Adrenal gland (tissue), 12 donors: ENCODE measurements around the gene NRAP. TPM values are rescaled to one million over a fixed set of nuclear protein-coding genes. Genes with fewer than 3 reads are reported as not detected.

Experiments used
- DNase-seq, 7 donors: peaks; one replicate each; pipeline ENCODE4 v3.0.0-alpha.2; 2019 to 2020
- H3K27ac ChIP-seq, 5 donors: fragments of 200-600 bp; sonication (generic) in 4 of 5; 1 replicate in 3 of 5; 2 replicates in 2 of 5; pipeline versions ENCODE4 v1.5.1 to v1.8.0; 2016 to 2020; ENCODE audit warnings: mild to moderate bottlenecking in 1 of 5
- H3K27me3 ChIP-seq: fragments of 200-600 bp; 2 replicates; pipeline ENCODE4 v1.8.0; 2021
- H3K36me3 ChIP-seq, 2 donors: fragments of 200-600 bp; replicated peaks in 1 of 2; 1 replicate in 1 of 2; 2 replicates in 1 of 2; pipeline versions ENCODE4 v1.5.1 to v1.8.0; 2018 to 2022
- H3K4me1 ChIP-seq, 2 donors: fragments of 200-600 bp; replicated peaks in 1 of 2; 1 replicate in 1 of 2; 2 replicates in 1 of 2; pipeline versions ENCODE4 v1.5.1 to v1.8.0; 2018 to 2021
- H3K4me3 ChIP-seq, 4 donors: fragments of 200-600 bp; sonication (generic) in 3 of 4; one replicate each; pipeline ENCODE4 v1.5.1; 2016 to 2018
- H3K9me3 ChIP-seq, 3 donors: fragments of 200-600 bp; sonication (generic) in 1 of 3; replicated peaks in 1 of 3; 1 replicate in 2 of 3; 2 replicates in 1 of 3; pipeline versions ENCODE4 v1.5.1 to v1.8.0; 2016 to 2021
- POLR2A ChIP-seq, 2 donors: fragments of 450-650 bp; IDR thresholded peaks; one replicate each; pipeline ENCODE4 v1.6.1; 2017; ENCODE audit warnings: antibody characterized with exemption in 2 of 2, mild to moderate bottlenecking in 2 of 2, moderate library complexity in 1 of 2
- WGBS, 4 donors: extraction: QIAGEN DNeasy Blood & Tissue Kit in 2 of 4; methylation state at CpG; one replicate each; pipeline versions ENCODE4 v1.1.5 to v1.1.7; 2013 to 2017; 5-methylcytosine and 5-hydroxymethylcytosine counted together
- intact Hi-C, 2 donors: fragments of 100-400 bp; cut with DNase I; formaldehyde crosslinking; loops; one replicate each; pipeline versions ENCODE4 v1.14.1 to v1.15.0; 2022 to 2023
- polyA plus RNA-seq, 3 donors: library from polyadenylated mRNA; stranded (reverse); fragments of 200-250 nt in 2 of 3; fragments of 350-450 nt in 1 of 3; fragmentation: Illumina TruSeq in 1 of 3; extraction: RNeasy Lipid Tissue Mini Kit (QIAGEN cat#74804) in 1 of 3; gene quantifications; one replicate each; pipeline ENCODE4 v1.2.3, GENCODE V29; 2013 to 2014
- total RNA-seq, 9 donors: library from RNA; depleted of rRNA in 4 of 9; stranded (reverse); fragments of >200 nt in 4 of 9; fragments of 120-200 nt in 1 of 9; fragmentation: NEBNext Ultra II Directional in 1 of 9; extraction: Animal tissue kit (Norgen Biotek cat#: 25700) in 1 of 9; gene quantifications; one replicate each; pipeline versions ENCODE4 v1.1.0 to v1.2.4, GENCODE V29; 2013 to 2023
- TF ChIP-seq, protein P1 (sequence below), 6 experiments: fragments of 450-650 bp in 4 of 6; fragments of 200-600 bp in 2 of 6; sonication (generic) in 1 of 6; IDR thresholded peaks; 1 replicate in 5 of 6; 2 replicates in 1 of 6; pipeline versions ENCODE4 v1.5.1 to v1.8.0; 2016 to 2021; ENCODE audit warnings: antibody characterized with exemption in 6 of 6, mild to moderate bottlenecking in 2 of 6, moderate library complexity in 1 of 6
- donor health status: healthy with polysubstance abuse.
- donor health status: Bipolar disorder and iron deficiency.
- donor health status: DM: yes; HTN: yes; CAD: no.
- donor health status: DM: no; HTN: no; CAD: no.
- donor health status: DM: no; HTN: no; CAD: no.
- donor health status: DM: yes; HTN: yes; CAD: no.

Gene NRAP
- total and polyA plus RNA-seq, 12 donors: 0.03 to 2.0 (median 0.09) TPM; not detected in 8

DNA sequence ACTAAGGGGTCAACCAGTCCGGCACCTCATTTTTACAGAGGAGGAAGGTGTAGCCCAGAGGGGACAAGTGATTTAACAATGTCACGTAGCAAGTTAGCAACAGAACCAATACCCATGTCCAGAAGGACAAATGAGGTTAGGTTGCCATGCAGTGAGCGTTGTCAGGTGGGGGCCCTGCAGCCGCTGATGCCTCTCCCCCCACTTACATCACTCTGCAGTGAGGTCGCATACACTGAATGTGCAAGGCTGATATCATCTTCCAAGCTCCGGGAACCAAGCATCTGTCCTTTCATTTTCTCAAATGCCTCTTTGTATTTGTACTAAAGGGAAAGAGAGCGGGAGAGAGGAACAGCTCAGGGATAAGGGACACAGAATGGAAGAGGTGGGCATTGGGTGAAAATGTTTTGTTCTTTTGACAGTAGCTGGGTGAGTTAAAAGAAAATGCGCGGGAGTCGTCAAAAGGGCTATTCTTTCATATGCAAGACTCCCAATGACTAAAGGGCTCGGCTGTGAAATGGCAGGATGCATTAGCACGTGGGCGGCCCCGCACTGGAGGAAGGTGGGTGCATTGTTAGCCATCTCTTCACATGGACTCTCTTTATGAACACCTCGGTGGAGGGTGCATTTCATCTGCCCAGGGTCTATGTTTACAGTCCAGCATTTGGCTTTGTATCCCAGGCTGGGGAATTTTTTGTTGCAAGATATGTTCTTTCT lies 49.7 kb downstream of the NRAP start:
- H3K27ac ChIP-seq: no peak overlapping the region
- H3K4me3 ChIP-seq: no peak overlapping the region
- peaks cover 18% of the 10 kb centered on the region for H3K27me3 ChIP-seq
- no peaks in the 10 kb centered on the region for H3K4me1 ChIP-seq
- intact Hi-C loops: no loop called here
- H3K9me3 ChIP-seq: no peaks in the 10 kb centered on the region
- peak in 1 of 7 donors; percentile 59 for DNase-seq
- 63 to 70% (median 65%) methylated on average over 15 of the region's 15 CpGs for WGBS, 4 donors
- no peak for TF ChIP-seq POLR2A (IDR thresholded peaks at IDR 0.05)
- TF ChIP-seq, protein P1, sequence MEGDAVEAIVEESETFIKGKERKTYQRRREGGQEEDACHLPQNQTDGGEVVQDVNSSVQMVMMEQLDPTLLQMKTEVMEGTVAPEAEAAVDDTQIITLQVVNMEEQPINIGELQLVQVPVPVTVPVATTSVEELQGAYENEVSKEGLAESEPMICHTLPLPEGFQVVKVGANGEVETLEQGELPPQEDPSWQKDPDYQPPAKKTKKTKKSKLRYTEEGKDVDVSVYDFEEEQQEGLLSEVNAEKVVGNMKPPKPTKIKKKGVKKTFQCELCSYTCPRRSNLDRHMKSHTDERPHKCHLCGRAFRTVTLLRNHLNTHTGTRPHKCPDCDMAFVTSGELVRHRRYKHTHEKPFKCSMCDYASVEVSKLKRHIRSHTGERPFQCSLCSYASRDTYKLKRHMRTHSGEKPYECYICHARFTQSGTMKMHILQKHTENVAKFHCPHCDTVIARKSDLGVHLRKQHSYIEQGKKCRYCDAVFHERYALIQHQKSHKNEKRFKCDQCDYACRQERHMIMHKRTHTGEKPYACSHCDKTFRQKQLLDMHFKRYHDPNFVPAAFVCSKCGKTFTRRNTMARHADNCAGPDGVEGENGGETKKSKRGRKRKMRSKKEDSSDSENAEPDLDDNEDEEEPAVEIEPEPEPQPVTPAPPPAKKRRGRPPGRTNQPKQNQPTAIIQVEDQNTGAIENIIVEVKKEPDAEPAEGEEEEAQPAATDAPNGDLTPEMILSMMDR (IDR thresholded peaks at IDR 0.05): no peak
- no peaks in the 10 kb centered on the region for H3K36me3 ChIP-seq

DNA sequence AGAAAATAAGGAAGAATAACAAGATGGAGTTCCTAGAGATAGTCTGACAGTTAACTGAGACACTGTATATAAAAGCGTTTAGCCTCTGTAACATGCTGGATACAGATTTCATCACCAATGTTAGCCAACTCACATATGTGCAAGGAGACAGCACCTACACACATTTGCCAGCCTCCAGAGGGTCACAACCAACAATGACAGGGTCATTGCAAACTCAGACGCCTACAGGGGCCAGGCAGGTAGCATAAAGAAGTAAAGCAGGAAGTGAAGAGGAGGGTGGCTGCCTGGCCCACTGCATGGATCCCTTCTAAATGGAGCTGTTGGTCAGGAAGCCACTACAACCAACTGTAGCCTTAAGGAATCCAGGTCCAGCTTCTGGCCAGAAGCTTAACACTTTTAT lies 50.4 kb downstream of the NRAP start:
- Histone ChIP-seq H3K9me3 (no peaks in the 10 kb centered on the region), H3K4me1 (no peaks in the 10 kb centered on the region), H3K27me3 (peaks cover 16% of the 10 kb centered on the region), H3K27ac (no peak overlapping the region), H3K4me3 (no peak overlapping the region), H3K36me3 (no peaks in the 10 kb centered on the region)
- no peak for TF ChIP-seq POLR2A (IDR thresholded peaks at IDR 0.05)
- TF ChIP-seq, protein P1 (IDR thresholded peaks at IDR 0.05): no peak
- WGBS, 4 donors: 80 to 94% (median 87%) methylated on average over 2 of the region's 2 CpGs
- intact Hi-C loops: no loop called here
- no peak for DNase-seq

DNA sequence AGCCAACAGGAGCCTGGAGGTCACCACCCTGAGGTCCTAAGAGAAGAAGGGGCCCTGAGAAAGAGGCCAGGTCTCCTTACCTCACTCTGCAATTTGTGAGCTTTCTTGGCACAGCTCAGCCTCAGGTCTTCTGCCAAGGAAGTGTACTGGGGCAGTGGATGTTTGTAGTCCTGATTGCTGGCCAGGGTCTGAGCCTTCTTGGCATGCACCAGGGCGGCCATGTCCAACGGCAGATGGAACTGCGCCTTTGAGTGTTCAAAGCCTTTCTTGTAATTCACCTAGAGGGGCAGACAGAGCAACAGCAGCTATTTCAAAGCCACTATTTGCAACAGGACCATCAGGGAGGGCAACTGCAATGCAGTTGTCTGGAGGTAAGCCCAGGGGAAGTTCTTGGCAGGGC lies 51.7 kb downstream of the NRAP start:
- DNase-seq: no peak
- no peaks in the 10 kb centered on the region for H3K9me3 ChIP-seq
- no peak overlapping the region for H3K27ac ChIP-seq
- intact Hi-C loops: no loop called here
- WGBS, 4 donors: 60 to 88% (median 73%) methylated on average over 1 to 3 of the region's 3 CpGs; no CpG with 5 or more reads in 1 of the 4 donors
- peaks cover 6% of the 10 kb centered on the region for H3K27me3 ChIP-seq
- no peak for TF ChIP-seq POLR2A (IDR thresholded peaks at IDR 0.05)
- TF ChIP-seq, protein P1 (IDR thresholded peaks at IDR 0.05): no peak
- H3K4me3 ChIP-seq: no peak overlapping the region
- no peaks in the 10 kb centered on the region for H3K36me3 ChIP-seq
- no peaks in the 10 kb centered on the region for H3K4me1 ChIP-seq

DNA sequence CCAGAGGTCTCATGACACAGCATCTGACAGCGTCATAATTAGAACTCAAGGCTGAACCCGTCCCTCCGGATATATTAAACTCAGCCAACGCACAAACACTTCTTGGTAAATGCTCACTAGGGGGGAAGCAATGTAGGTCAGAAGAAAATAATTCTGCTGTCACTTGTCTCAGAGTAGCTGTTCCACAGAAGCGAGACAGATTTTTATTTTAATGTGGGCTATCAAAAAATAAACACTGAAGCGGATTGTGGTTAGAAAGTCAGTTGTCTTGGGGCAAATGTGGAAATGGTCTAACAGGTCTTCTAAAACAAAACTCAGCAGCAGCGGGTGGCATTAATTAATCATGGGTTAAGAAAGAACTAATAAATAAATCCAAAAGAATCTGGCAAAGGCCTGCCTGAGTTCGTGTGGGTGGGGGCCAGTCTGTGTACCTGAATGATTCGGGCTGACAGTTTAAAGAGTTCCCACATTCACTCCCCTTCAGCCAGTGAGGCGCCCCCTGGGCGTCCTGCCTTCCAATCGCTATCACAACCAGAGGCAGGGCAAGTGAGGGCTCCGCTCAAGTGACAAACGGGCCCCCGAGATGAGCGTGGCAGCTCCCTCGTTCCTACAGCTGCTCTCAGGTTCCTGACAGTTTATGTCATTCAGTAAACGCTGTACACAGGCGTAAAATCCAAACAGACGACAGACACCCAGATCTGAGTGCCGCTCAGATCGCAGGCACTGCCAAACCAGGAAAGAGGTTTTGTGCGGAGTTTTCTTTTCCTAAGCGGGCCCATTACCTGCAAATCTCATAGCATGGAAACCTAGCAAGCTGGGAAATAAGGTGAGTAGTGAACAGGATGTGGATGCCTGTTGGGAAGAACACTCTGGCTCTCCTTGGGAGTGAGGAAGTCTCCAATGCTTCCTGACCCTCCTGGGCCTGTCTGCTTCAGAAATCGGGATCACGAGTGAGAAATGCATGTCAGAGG lies 52.9 kb downstream of the NRAP start:
- no peaks in the 10 kb centered on the region for H3K4me1 ChIP-seq
- intact Hi-C loops: no loop called here

More for the DNA sequence above, 52.9 kb downstream of the NRAP start:
- DNase-seq: no peak
- H3K4me3 ChIP-seq: no peak overlapping the region
- H3K27ac ChIP-seq: no peak overlapping the region
- H3K9me3 ChIP-seq: no peaks in the 10 kb centered on the region
- no peaks in the 10 kb centered on the region for H3K27me3 ChIP-seq
- no peak for TF ChIP-seq POLR2A (IDR thresholded peaks at IDR 0.05)
- TF ChIP-seq, protein P1 (IDR thresholded peaks at IDR 0.05): no peak
- no peaks in the 10 kb centered on the region for H3K36me3 ChIP-seq
- 47 to 51% (median 51%) methylated on average over 25 to 26 of the region's 26 CpGs for WGBS, 4 donors
